ENCODE results near the gene PRKCA.

DNA sequence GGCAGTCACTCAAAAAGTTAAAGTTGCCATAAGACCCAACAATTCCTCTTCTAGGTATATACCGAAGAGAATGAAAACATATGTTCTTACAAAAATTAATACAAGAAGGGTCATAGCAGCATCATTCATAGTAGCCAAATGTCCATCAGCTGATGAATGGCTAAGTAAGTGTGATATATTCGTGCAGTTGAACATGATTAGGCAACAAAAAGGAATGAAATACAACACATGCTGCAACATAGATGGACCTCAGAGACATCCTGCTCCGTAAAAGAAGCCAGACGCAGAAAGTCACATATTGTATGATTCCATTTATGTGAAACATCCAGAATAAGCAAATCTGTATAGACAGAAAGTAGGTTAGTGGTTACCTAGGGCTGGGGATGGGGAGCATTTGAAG lies 303.1 kb downstream of the PRKCA start:
- TF ChIP-seq REST (IDR thresholded peaks at IDR 0.05) = no peak
- TF ChIP-seq KDM1A (IDR thresholded peaks at IDR 0.05; ENCODE audit: low read depth) = no peak
- no peak for TF ChIP-seq POLR2A (IDR thresholded peaks at IDR 0.05; ENCODE audit: low read length)
- TF ChIP-seq KDM5A (IDR thresholded peaks at IDR 0.05) = no peak
- no peak for TF ChIP-seq CHD4 (IDR thresholded peaks at IDR 0.05; ENCODE audit: borderline replicate concordance)
- TF ChIP-seq, protein P1, sequence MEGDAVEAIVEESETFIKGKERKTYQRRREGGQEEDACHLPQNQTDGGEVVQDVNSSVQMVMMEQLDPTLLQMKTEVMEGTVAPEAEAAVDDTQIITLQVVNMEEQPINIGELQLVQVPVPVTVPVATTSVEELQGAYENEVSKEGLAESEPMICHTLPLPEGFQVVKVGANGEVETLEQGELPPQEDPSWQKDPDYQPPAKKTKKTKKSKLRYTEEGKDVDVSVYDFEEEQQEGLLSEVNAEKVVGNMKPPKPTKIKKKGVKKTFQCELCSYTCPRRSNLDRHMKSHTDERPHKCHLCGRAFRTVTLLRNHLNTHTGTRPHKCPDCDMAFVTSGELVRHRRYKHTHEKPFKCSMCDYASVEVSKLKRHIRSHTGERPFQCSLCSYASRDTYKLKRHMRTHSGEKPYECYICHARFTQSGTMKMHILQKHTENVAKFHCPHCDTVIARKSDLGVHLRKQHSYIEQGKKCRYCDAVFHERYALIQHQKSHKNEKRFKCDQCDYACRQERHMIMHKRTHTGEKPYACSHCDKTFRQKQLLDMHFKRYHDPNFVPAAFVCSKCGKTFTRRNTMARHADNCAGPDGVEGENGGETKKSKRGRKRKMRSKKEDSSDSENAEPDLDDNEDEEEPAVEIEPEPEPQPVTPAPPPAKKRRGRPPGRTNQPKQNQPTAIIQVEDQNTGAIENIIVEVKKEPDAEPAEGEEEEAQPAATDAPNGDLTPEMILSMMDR (IDR thresholded peaks at IDR 0.05) = no peak
- TF ChIP-seq MYC (IDR thresholded peaks at IDR 0.05; ENCODE audit: borderline replicate concordance, low read length) = no peak
- TF ChIP-seq SMC3 (IDR thresholded peaks at IDR 0.05) = no peak
- TF ChIP-seq, protein P2, sequence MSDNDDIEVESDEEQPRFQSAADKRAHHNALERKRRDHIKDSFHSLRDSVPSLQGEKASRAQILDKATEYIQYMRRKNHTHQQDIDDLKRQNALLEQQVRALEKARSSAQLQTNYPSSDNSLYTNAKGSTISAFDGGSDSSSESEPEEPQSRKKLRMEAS (IDR thresholded peaks at IDR 0.05) = no peak
- no peak for TF ChIP-seq PHF8 (IDR thresholded peaks at IDR 0.05; ENCODE audit: borderline replicate concordance, low read depth)
- no peak for TF ChIP-seq JUN (IDR thresholded peaks at IDR 0.05)
- TF ChIP-seq, protein P3, sequence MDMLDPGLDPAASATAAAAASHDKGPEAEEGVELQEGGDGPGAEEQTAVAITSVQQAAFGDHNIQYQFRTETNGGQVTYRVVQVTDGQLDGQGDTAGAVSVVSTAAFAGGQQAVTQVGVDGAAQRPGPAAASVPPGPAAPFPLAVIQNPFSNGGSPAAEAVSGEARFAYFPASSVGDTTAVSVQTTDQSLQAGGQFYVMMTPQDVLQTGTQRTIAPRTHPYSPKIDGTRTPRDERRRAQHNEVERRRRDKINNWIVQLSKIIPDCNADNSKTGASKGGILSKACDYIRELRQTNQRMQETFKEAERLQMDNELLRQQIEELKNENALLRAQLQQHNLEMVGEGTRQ (IDR thresholded peaks at IDR 0.05) = no peak
- no peak for TF ChIP-seq NR3C1 (IDR thresholded peaks at IDR 0.05)
